WTC11 (cell line): ENCODE results near the gene SCNN1A. TPM values are rescaled to one million over a fixed set of nuclear protein-coding genes. Genes with fewer than 3 reads are reported as not detected.

ENCODE experiments used
- ATAC-seq: fragments of 200-7000 bp; cut with Tn5 transposase; 2 replicates; pipeline ENCODE4 v1.10.0; 2021; ENCODE audit warnings: mild to moderate bottlenecking, moderate library complexity
- CTCF ChIA-PET: fragments of 300-600 bp; sonication (Branson Sonifier 250); formaldehyde crosslinking; loops from one replicate; lab custom pipeline; 2021; ENCODE audit warnings: antibody characterized with exemption; lab: Charles Lee
- POLR2A ChIA-PET: fragments of 350-600 bp; sonication (Branson Sonifier 250); formaldehyde crosslinking; loops from one replicate; lab custom pipeline; 2021; ENCODE audit warnings: antibody characterized with exemption; lab: Charles Lee
- DNase-seq: peaks from one replicate; pipeline ENCODE4 v3.0.0; 2021; ENCODE audit warnings: low spot score
- H3K27ac Mint-ChIP-seq: 2 replicates; pipeline ENCODE4 v1.8.0; 2021; ENCODE audit warnings: mixed read lengths
- H3K27me3 Mint-ChIP-seq: 2 replicates; pipeline ENCODE4 v1.8.0; 2021; ENCODE audit warnings: low read depth, mild to moderate bottlenecking, moderate library complexity, mixed read lengths
- H3K36me3 Mint-ChIP-seq: 2 replicates; pipeline ENCODE4 v1.8.0; 2021; ENCODE audit warnings: mixed read lengths
- H3K4me1 Mint-ChIP-seq: 2 replicates; pipeline ENCODE4 v1.8.0; 2022; ENCODE audit warnings: mixed read lengths
- H3K4me3 Mint-ChIP-seq: 2 replicates; pipeline ENCODE4 v1.8.0; 2021; ENCODE audit warnings: mild to moderate bottlenecking, moderate library complexity, mixed read lengths
- H3K9me3 Mint-ChIP-seq: 2 replicates; pipeline ENCODE4 v1.8.0; 2021; ENCODE audit warnings: mixed read lengths
- ETV6 ChIP-seq: sonication (generic); formaldehyde crosslinking; IDR thresholded peaks from 2 replicates; pipeline ENCODE4 v1.8.1; 2022; ENCODE audit warnings: mild to moderate bottlenecking, missing genetic modification reagents
- MYBL2 ChIP-seq: sonication (generic); formaldehyde crosslinking; IDR thresholded peaks from 2 replicates; pipeline ENCODE4 v1.8.1; 2023; ENCODE audit warnings: mild to moderate bottlenecking, moderate library complexity, missing genetic modification reagents
- NFYB ChIP-seq: sonication (generic); formaldehyde crosslinking; conservative IDR thresholded peaks from 2 replicates; pipeline ENCODE4 v1.8.0; 2022; ENCODE audit warnings: low read depth, missing genetic modification reagents
- RORB ChIP-seq: fragments of 250-450 bp; sonication (Bioruptor Pico); IDR thresholded peaks from 2 replicates; pipeline ENCODE4 v1.9.0; 2021; ENCODE audit warnings: mild to moderate bottlenecking
- SMAD4 ChIP-seq: sonication (generic); formaldehyde crosslinking; IDR thresholded peaks from 2 replicates; pipeline ENCODE4 v1.8.0; 2022; ENCODE audit warnings: mild to moderate bottlenecking, missing genetic modification reagents
- ZNF232 ChIP-seq: sonication (generic); formaldehyde crosslinking; IDR thresholded peaks from 2 replicates; pipeline ENCODE4 v1.8.0; 2022; ENCODE audit warnings: mild to moderate bottlenecking, missing genetic modification reagents
- ZNF317 ChIP-seq: sonication (generic); formaldehyde crosslinking; IDR thresholded peaks from 2 replicates; pipeline ENCODE4 v1.8.1; 2023; ENCODE audit warnings: low read depth, mild to moderate bottlenecking, moderate library complexity, missing genetic modification reagents, borderline replicate concordance
- ZNF416 ChIP-seq: fragments of 250-450 bp; sonication (Bioruptor Pico); IDR thresholded peaks from 2 replicates; pipeline ENCODE4 v1.9.0; 2021; ENCODE audit warnings: mild to moderate bottlenecking, inconsistent platforms
- total RNA-seq: library from RNA; stranded (reverse); gene quantifications from 3 replicates; pipeline ENCODE4 v1.2.3, GENCODE V29; 2021
- TF ChIP-seq, protein P1 (sequence below): sonication (generic); formaldehyde crosslinking; IDR thresholded peaks from 2 replicates; pipeline ENCODE4 v1.8.0; 2022; ENCODE audit warnings: mild to moderate bottlenecking, missing genetic modification reagents
- TF ChIP-seq, protein P2 (sequence below): fragments of 250-450 bp; sonication (Bioruptor Pico); IDR thresholded peaks from 2 replicates; pipeline ENCODE4 v2.1.2; 2022; ENCODE audit warnings: mild to moderate bottlenecking, moderate library complexity
- TF ChIP-seq, protein P3 (sequence below): sonication (generic); formaldehyde crosslinking; IDR thresholded peaks from 2 replicates; pipeline ENCODE4 v1.8.0; 2023; ENCODE audit warnings: missing genetic modification reagents
- TF ChIP-seq, protein P4 (sequence below): fragments of 250-450 bp; sonication (Bioruptor Pico); IDR thresholded peaks from 2 replicates; pipeline ENCODE4 v1.9.0; 2021; ENCODE audit warnings: moderate library complexity, mild to moderate bottlenecking, inconsistent platforms, borderline replicate concordance
- TF ChIP-seq, protein P5 (sequence below): sonication (generic); formaldehyde crosslinking; IDR thresholded peaks from 2 replicates; pipeline ENCODE4 v1.8.0; 2023; ENCODE audit warnings: missing genetic modification reagents, mild to moderate bottlenecking, borderline replicate concordance
- TF ChIP-seq, protein P6 (sequence below): sonication (generic); formaldehyde crosslinking; IDR thresholded peaks from 2 replicates; pipeline ENCODE4 v1.8.0; 2022; ENCODE audit warnings: missing genetic modification reagents
- TF ChIP-seq, protein P7 (sequence below): fragments of 250-450 bp; sonication (Bioruptor Pico); IDR thresholded peaks from 2 replicates; pipeline ENCODE4 v1.8.0; 2021; ENCODE audit warnings: mild to moderate bottlenecking
- TF ChIP-seq, protein P8 (sequence below): sonication (generic); formaldehyde crosslinking; IDR thresholded peaks from 2 replicates; pipeline ENCODE4 v1.8.1; 2022; ENCODE audit warnings: low read depth, mild to moderate bottlenecking, moderate library complexity, missing genetic modification reagents, borderline replicate concordance

The SCNN1A gene
- total RNA-seq, 1 experiment from 2014 or later, result 100 TPM

DNA sequence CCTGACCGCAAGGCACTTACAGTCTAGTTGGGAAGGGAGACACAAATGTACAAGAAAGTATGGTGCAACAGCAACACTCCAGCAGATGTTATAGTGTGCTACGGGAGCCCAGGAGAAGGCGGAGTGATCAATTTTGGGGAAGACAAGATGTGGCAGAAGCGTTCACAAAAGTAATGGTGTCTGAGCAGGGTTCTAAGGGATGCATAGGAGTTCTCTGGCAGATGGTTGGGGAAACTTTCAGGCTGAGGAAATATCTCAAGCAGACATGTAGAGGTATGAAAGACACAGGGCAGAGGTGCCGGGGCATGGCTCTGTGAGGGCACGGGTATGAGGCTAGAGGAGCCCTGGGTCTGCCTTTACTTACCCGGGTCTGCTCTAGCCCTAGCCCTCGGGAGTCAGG is 28.4 kb downstream of the SCNN1A start:
- POLR2A ChIA-PET, result no interaction called here
- CTCF ChIA-PET, result interaction anchor here (1.6 to 2.5 kb wide), 2 partner anchors 9 to 119 kb away, joined by 7 to 13 read pairs; no protein-coding TSS in a partner anchor
- H3K36me3 Mint-ChIP-seq, result peaks cover 29% of the 10 kb centered on the region
- ATAC-seq, result no peak
- DNase-seq, result no peak
- H3K27me3 Mint-ChIP-seq, result no peaks in the 10 kb centered on the region
- TF ChIP-seq MYBL2 (CRISPR knock-in tag), result no peak
- no peak for TF ChIP-seq ZNF232 (CRISPR knock-in tag)
- no peak for TF ChIP-seq SMAD4 (CRISPR knock-in tag)
- TF ChIP-seq, protein P1, sequence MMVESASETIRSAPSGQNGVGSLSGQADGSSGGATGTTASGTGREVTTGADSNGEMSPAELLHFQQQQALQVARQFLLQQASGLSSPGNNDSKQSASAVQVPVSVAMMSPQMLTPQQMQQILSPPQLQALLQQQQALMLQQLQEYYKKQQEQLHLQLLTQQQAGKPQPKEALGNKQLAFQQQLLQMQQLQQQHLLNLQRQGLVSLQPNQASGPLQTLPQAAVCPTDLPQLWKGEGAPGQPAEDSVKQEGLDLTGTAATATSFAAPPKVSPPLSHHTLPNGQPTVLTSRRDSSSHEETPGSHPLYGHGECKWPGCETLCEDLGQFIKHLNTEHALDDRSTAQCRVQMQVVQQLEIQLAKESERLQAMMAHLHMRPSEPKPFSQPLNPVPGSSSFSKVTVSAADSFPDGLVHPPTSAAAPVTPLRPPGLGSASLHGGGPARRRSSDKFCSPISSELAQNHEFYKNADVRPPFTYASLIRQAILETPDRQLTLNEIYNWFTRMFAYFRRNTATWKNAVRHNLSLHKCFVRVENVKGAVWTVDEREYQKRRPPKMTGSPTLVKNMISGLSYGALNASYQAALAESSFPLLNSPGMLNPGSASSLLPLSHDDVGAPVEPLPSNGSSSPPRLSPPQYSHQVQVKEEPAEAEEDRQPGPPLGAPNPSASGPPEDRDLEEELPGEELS, result no peak
- no peak for TF ChIP-seq ZNF416 (CRISPR knock-in tag)
- TF ChIP-seq, protein P2, sequence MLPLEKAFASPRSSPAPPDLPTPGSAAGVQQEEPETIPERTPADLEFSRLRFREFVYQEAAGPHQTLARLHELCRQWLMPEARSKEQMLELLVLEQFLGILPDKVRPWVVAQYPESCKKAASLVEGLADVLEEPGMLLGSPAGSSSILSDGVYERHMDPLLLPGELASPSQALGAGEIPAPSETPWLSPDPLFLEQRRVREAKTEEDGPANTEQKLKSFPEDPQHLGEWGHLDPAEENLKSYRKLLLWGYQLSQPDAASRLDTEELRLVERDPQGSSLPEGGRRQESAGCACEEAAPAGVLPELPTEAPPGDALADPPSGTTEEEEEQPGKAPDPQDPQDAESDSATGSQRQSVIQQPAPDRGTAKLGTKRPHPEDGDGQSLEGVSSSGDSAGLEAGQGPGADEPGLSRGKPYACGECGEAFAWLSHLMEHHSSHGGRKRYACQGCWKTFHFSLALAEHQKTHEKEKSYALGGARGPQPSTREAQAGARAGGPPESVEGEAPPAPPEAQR (CRISPR knock-in tag), result no peak
- TF ChIP-seq, protein P3, sequence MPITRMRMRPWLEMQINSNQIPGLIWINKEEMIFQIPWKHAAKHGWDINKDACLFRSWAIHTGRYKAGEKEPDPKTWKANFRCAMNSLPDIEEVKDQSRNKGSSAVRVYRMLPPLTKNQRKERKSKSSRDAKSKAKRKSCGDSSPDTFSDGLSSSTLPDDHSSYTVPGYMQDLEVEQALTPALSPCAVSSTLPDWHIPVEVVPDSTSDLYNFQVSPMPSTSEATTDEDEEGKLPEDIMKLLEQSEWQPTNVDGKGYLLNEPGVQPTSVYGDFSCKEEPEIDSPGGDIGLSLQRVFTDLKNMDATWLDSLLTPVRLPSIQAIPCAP (CRISPR knock-in tag), result no peak
- TF ChIP-seq, protein P4, sequence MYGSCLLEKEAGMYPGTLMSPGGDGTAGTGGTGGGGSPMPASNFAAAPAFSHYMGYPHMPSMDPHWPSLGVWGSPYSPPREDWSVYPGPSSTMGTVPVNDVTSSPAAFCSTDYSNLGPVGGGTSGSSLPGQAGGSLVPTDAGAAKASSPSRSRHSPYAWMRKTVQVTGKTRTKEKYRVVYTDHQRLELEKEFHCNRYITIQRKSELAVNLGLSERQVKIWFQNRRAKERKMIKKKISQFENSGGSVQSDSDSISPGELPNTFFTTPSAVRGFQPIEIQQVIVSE, result no peak
- TF ChIP-seq, protein P5, sequence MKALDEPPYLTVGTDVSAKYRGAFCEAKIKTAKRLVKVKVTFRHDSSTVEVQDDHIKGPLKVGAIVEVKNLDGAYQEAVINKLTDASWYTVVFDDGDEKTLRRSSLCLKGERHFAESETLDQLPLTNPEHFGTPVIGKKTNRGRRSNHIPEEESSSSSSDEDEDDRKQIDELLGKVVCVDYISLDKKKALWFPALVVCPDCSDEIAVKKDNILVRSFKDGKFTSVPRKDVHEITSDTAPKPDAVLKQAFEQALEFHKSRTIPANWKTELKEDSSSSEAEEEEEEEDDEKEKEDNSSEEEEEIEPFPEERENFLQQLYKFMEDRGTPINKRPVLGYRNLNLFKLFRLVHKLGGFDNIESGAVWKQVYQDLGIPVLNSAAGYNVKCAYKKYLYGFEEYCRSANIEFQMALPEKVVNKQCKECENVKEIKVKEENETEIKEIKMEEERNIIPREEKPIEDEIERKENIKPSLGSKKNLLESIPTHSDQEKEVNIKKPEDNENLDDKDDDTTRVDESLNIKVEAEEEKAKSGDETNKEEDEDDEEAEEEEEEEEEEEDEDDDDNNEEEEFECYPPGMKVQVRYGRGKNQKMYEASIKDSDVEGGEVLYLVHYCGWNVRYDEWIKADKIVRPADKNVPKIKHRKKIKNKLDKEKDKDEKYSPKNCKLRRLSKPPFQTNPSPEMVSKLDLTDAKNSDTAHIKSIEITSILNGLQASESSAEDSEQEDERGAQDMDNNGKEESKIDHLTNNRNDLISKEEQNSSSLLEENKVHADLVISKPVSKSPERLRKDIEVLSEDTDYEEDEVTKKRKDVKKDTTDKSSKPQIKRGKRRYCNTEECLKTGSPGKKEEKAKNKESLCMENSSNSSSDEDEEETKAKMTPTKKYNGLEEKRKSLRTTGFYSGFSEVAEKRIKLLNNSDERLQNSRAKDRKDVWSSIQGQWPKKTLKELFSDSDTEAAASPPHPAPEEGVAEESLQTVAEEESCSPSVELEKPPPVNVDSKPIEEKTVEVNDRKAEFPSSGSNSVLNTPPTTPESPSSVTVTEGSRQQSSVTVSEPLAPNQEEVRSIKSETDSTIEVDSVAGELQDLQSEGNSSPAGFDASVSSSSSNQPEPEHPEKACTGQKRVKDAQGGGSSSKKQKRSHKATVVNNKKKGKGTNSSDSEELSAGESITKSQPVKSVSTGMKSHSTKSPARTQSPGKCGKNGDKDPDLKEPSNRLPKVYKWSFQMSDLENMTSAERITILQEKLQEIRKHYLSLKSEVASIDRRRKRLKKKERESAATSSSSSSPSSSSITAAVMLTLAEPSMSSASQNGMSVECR (CRISPR knock-in tag), result no peak
- TF ChIP-seq, protein P6, sequence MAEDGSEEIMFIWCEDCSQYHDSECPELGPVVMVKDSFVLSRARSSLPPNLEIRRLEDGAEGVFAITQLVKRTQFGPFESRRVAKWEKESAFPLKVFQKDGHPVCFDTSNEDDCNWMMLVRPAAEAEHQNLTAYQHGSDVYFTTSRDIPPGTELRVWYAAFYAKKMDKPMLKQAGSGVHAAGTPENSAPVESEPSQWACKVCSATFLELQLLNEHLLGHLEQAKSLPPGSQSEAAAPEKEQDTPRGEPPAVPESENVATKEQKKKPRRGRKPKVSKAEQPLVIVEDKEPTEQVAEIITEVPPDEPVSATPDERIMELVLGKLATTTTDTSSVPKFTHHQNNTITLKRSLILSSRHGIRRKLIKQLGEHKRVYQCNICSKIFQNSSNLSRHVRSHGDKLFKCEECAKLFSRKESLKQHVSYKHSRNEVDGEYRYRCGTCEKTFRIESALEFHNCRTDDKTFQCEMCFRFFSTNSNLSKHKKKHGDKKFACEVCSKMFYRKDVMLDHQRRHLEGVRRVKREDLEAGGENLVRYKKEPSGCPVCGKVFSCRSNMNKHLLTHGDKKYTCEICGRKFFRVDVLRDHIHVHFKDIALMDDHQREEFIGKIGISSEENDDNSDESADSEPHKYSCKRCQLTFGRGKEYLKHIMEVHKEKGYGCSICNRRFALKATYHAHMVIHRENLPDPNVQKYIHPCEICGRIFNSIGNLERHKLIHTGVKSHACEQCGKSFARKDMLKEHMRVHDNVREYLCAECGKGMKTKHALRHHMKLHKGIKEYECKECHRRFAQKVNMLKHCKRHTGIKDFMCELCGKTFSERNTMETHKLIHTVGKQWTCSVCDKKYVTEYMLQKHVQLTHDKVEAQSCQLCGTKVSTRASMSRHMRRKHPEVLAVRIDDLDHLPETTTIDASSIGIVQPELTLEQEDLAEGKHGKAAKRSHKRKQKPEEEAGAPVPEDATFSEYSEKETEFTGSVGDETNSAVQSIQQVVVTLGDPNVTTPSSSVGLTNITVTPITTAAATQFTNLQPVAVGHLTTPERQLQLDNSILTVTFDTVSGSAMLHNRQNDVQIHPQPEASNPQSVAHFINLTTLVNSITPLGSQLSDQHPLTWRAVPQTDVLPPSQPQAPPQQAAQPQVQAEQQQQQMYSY (CRISPR knock-in tag), result no peak
- TF ChIP-seq, protein P7, sequence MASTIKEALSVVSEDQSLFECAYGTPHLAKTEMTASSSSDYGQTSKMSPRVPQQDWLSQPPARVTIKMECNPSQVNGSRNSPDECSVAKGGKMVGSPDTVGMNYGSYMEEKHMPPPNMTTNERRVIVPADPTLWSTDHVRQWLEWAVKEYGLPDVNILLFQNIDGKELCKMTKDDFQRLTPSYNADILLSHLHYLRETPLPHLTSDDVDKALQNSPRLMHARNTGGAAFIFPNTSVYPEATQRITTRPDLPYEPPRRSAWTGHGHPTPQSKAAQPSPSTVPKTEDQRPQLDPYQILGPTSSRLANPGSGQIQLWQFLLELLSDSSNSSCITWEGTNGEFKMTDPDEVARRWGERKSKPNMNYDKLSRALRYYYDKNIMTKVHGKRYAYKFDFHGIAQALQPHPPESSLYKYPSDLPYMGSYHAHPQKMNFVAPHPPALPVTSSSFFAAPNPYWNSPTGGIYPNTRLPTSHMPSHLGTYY (CRISPR knock-in tag), result no peak
- no peak for TF ChIP-seq RORB
- no peak for TF ChIP-seq NFYB
- TF ChIP-seq ZNF317 (CRISPR knock-in tag), result no peak
- TF ChIP-seq ETV6, result no peak
- TF ChIP-seq, protein P8, sequence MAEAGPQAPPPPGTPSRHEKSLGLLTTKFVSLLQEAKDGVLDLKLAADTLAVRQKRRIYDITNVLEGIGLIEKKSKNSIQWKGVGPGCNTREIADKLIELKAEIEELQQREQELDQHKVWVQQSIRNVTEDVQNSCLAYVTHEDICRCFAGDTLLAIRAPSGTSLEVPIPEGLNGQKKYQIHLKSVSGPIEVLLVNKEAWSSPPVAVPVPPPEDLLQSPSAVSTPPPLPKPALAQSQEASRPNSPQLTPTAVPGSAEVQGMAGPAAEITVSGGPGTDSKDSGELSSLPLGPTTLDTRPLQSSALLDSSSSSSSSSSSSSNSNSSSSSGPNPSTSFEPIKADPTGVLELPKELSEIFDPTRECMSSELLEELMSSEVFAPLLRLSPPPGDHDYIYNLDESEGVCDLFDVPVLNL (CRISPR knock-in tag), result no peak
- no peaks in the 10 kb centered on the region for H3K9me3 Mint-ChIP-seq
- H3K27ac Mint-ChIP-seq, result peak overlapping the region; percentile 1; the same call in 1 of the 2 replicates
- no peak overlapping the region for H3K4me3 Mint-ChIP-seq
- H3K4me1 Mint-ChIP-seq, result peaks cover 31% of the 10 kb centered on the region
